ENCODE results near the gene EP400. TPM values are rescaled to one million over a fixed set of nuclear protein-coding genes. Genes with fewer than 3 reads are reported as not detected.
"Not testable (repeated sequence)": the region's sequence is repeated elsewhere in the genome, so short reads cannot be mapped to it uniquely, and the experiment has no call there.

Gene EP400
- total and polyA plus RNA-seq, 9 of the 15 experiments (the other 6 are each of a cell fraction or from before 2014, with no cell fraction given) = 4.5 to 58.0 (median 7.0) TPM

DNA sequence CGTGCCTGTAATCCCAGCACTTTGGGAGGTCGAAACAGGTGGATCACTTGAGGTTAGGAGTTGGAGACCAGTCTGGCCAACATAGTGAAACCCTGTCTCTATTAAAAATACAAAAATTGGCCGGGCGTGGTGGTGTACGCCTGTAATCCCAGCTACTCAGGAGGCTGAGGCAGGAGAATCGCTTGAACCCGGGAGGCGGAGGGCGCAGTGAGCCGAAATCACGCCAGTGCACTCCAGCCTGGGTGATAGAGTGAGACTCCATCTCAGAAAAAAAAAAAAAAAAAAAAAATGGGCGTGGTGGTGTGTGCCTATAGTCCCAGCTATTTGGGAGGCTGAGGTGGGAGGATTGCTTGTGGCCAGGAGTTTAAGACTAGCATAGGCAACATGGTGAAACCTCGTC, 4.7 kb downstream of the EP400 start:
- BruUV-seq (replicated peaks); H3K4me3 ChIP-seq; H3K9ac ChIP-seq (ENCODE audit: insufficient read depth in 1 of 2, low read depth in 2 of 2, low read length in 2 of 2); H2AFZ ChIP-seq (ENCODE audit: low read depth, low read length); H3K4me2 ChIP-seq (ENCODE audit: insufficient read depth, low read length); H3K27ac ChIP-seq (ENCODE audit: extremely low read depth, low read depth, low read length); intact Hi-C loops (cut with micrococcal nuclease); H3K27me3 ChIP-seq (ENCODE audit: control insufficient read depth in 2 of 2, insufficient read depth in 2 of 2, low read length in 2 of 2); FAIRE-seq; in situ Hi-C loops (cut with MboI); H3K9me3 ChIP-seq (replicated peaks; ENCODE audit: control insufficient read depth, insufficient read depth, low read depth, low read length); H3K9me1 ChIP-seq (ENCODE audit: control insufficient read depth, insufficient read depth, low read length); CTCF ChIA-PET (ENCODE audit: low intra/inter-chr PET ratio); ATAC-seq; DNase-seq (ENCODE audit: extremely low read depth in 1 of 4, low spot score in 3 of 4): not testable (repeated sequence)
- Histone ChIP-seq H4K20me1 (replicated peaks; ENCODE audit: control insufficient read depth, insufficient read depth, low read length) (peaks cover 42% of the 10 kb centered on the region), H3K79me2 (ENCODE audit: control insufficient read depth, insufficient read depth, low read length) (peaks cover 95% of the 10 kb centered on the region), H3K36me3 (ENCODE audit: control insufficient read depth, insufficient read depth, low read length) (peaks cover 18% of the 10 kb centered on the region; the same call in 2 of the 3 replicates), H3K4me1 (replicated peaks in 1 of 2; ENCODE audit: control insufficient read depth in 2 of 2, insufficient read depth in 2 of 2, low read length in 2 of 2) (peaks cover 23 to 50% of the 10 kb centered on the region in 2 experiments; a peak in 4 of 5 replicates)
- 80% methylated on average over 9 of the region's 13 CpGs for WGBS (ENCODE audit: insufficient coverage, low coverage, missing lambda C conversion rate)
- peak; percentile 63 for TF ChIP-seq ZNF384 (IDR thresholded peaks at IDR 0.05; ENCODE audit: low read depth, low read length)
- POLR2A ChIA-PET = interaction anchor here (0.7 to 2.2 kb wide), 6 partner anchors 9 to 600 kb away, joined by 3 to 6 read pairs (median 4); no protein-coding TSS in a partner anchor

DNA sequence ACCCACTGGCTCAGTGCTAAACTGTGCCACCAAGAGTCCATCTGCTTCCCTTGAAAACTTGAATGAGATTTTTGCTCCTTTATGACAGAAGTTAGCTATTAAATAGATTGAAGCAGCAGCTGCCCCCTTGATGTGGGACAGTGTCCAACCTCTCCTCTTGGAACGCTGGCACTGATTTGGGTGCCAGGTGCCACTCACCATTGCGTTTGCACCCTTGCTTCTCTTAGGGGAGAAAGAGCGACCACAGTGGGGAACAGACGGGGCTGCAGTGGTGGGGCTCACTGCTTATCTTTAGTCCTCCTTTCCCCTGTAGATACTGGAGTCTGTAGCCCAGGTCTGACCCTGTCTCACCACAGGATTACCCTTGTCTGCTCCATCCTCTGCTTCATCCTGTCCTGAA, 9.4 kb downstream of the EP400 start:
- Histone ChIP-seq H3K4me3 (no peak overlapping the region), H3K9me3 (replicated peaks; ENCODE audit: control insufficient read depth, insufficient read depth, low read depth, low read length) (no peaks in the 10 kb centered on the region), H3K9me1 (ENCODE audit: control insufficient read depth, insufficient read depth, low read length) (peaks cover 14% of the 10 kb centered on the region), H2AFZ (ENCODE audit: low read depth, low read length) (no peak overlapping the region), H3K27me3 (ENCODE audit: control insufficient read depth in 2 of 2, insufficient read depth in 2 of 2, low read length in 2 of 2) (no peaks in the 10 kb centered on the region), H3K79me2 (ENCODE audit: control insufficient read depth, insufficient read depth, low read length) (peaks cover 88% of the 10 kb centered on the region), H4K20me1 (replicated peaks; ENCODE audit: control insufficient read depth, insufficient read depth, low read length) (peaks cover 57% of the 10 kb centered on the region), H3K27ac (ENCODE audit: extremely low read depth, low read depth, low read length) (no peak overlapping the region), H3K36me3 (ENCODE audit: control insufficient read depth, insufficient read depth, low read length) (peaks cover 43% of the 10 kb centered on the region), H3K4me2 (ENCODE audit: insufficient read depth, low read length) (no peak overlapping the region), H3K4me1 (replicated peaks in 1 of 2; ENCODE audit: control insufficient read depth in 2 of 2, insufficient read depth in 2 of 2, low read length in 2 of 2) (peaks cover 25 to 28% of the 10 kb centered on the region in 2 experiments; a peak in 4 of 5 replicates), H3K9ac (ENCODE audit: insufficient read depth in 1 of 2, low read depth in 2 of 2, low read length in 2 of 2) (peak overlapping the region in 1 of 2 experiments; percentile 83; a peak in 1 of 4 replicates)
- WGBS (ENCODE audit: insufficient coverage, low coverage, missing lambda C conversion rate) = 29% methylated on average over 4 of the region's 4 CpGs
- FAIRE-seq = no peak
- intact Hi-C loops (cut with micrococcal nuclease) (no loop called here), in situ Hi-C loops (cut with MboI) (no loop called here)
- BruUV-seq (replicated peaks) = no TSS peak
- POLR2A ChIA-PET = interaction anchor here (1.5 kb wide), 1 partner anchor 9 kb away, joined by 5 read pairs; no protein-coding TSS in a partner anchor
- DNase-seq (ENCODE audit: extremely low read depth in 1 of 4, low spot score in 3 of 4) = peak in 1 of 4 experiments; percentile 25
- peak; percentile 40; the same call in 1 of the 3 replicates for ATAC-seq
- CTCF ChIA-PET (ENCODE audit: low intra/inter-chr PET ratio) = no interaction called here
- TF ChIP-seq ELK1 (CRISPR knock-in tag; IDR thresholded peaks at IDR 0.05) = no peak
- no peak for TF ChIP-seq FOXO4 (CRISPR knock-in tag; IDR thresholded peaks at IDR 0.05)
- no peak for TF ChIP-seq LCOR (CRISPR knock-in tag; IDR thresholded peaks at IDR 0.05)
- no peak for TF ChIP-seq ZNF408 (CRISPR knock-in tag; IDR thresholded peaks at IDR 0.05; ENCODE audit: low read depth)
- no peak for TF ChIP-seq E2F8 (IDR thresholded peaks at IDR 0.05; ENCODE audit: low read depth, partially characterized antibody)
- TF ChIP-seq ZNF197 (CRISPR knock-in tag; IDR thresholded peaks at IDR 0.05; ENCODE audit: low read depth) = no peak
- no peak for TF ChIP-seq SMARCA5 (IDR thresholded peaks at IDR 0.05)
- no peak for TF ChIP-seq U2AF1 (optimal IDR thresholded peaks at IDR 0.05; ENCODE audit: low read depth, low read length)
- no peak for TF ChIP-seq DPF2 (IDR thresholded peaks at IDR 0.05)
